ENCODE results near the gene CREBZF. TPM values are rescaled to one million over a fixed set of nuclear protein-coding genes. Genes with fewer than 3 reads are reported as not detected.

The CREBZF gene
- total RNA-seq, 1 donor from 2014 or later: 12.9 TPM

- Histone ChIP-seq H3K27ac (replicated peaks) (no peak overlapping the region), H3K4me1 (no peaks in the 10 kb centered on the region), H3K9me3 (replicated peaks) (no peaks in the 10 kb centered on the region), H3K4me3 (no peak overlapping the region), H3K27me3 (ENCODE audit: low read depth) (no peaks in the 10 kb centered on the region), H3K36me3 (no peaks in the 10 kb centered on the region)
- intact Hi-C loops (cut with micrococcal nuclease): loop anchor here (10.0 kb wide), 1 partner anchor 120 kb away; the partner anchor contains the start of gene SYTL2
- TF ChIP-seq, protein P1, sequence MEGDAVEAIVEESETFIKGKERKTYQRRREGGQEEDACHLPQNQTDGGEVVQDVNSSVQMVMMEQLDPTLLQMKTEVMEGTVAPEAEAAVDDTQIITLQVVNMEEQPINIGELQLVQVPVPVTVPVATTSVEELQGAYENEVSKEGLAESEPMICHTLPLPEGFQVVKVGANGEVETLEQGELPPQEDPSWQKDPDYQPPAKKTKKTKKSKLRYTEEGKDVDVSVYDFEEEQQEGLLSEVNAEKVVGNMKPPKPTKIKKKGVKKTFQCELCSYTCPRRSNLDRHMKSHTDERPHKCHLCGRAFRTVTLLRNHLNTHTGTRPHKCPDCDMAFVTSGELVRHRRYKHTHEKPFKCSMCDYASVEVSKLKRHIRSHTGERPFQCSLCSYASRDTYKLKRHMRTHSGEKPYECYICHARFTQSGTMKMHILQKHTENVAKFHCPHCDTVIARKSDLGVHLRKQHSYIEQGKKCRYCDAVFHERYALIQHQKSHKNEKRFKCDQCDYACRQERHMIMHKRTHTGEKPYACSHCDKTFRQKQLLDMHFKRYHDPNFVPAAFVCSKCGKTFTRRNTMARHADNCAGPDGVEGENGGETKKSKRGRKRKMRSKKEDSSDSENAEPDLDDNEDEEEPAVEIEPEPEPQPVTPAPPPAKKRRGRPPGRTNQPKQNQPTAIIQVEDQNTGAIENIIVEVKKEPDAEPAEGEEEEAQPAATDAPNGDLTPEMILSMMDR (IDR thresholded peaks at IDR 0.05; ENCODE audit: borderline replicate concordance): peak; percentile 65
- DNase-seq: no peak
Measured at GRCh38 chr11:85694385-85694980, 29.6 kb upstream of the CREBZF start.

GRCh38 chr11:85685820-85686459 is 21.0 kb upstream of the CREBZF start, which contains the start of gene CCDC89:
Gene CCDC89, minus strand, starts transcription at chr11:85686195. Its CDS starts 65 bp downstream, at chr11:85686130.
- intact Hi-C loops (cut with micrococcal nuclease): no loop called here
- TF ChIP-seq, protein P1 (IDR thresholded peaks at IDR 0.05; ENCODE audit: borderline replicate concordance): no peak
- H3K36me3 ChIP-seq: no peaks in the 10 kb centered on the region

DNA sequence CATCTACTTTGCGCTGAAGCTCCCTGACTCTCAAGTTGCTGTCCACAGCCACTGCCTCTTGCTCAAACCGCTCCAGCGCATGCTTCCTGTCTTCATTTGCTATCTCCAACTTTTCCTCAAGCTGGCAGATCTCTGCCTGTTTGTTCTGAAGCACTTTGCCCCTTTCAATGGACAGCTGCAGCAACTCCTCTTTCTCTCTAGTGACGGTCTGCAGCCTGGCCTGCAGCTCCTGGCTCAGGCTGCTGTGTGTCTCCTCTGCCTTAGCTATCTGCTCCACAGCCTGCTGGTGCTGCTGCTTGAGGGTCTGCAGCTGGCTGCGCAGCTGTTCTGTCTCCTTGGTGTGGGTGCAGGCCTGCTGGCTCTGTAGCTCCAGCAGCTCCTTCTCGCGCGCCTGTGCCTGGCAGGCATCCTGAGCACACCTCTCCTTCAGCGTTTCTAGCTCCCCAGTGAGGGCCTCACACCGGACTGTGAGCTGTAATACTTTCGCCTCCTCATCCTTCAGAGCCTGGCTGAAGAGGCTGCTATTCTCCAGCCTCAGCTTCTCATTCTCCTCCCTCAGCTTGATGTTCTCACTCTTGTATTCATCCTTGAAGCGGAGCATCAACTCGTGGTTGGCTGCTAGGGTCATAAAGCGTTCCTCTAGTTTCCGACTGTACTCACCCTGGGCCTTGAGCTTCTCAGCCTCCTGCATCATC is 20.3 kb upstream of the CREBZF start:
- H3K36me3 ChIP-seq: no peaks in the 10 kb centered on the region
- peak overlapping the region; percentile 61 for H3K4me3 ChIP-seq
- H3K4me1 ChIP-seq: peaks cover 49% of the 10 kb centered on the region
- H3K27me3 ChIP-seq (ENCODE audit: low read depth): no peaks in the 10 kb centered on the region
- intact Hi-C loops (cut with micrococcal nuclease): no loop called here
- no peaks in the 10 kb centered on the region for H3K9me3 ChIP-seq (replicated peaks)
- H3K27ac ChIP-seq (replicated peaks): peak overlapping the region; percentile 87
- DNase-seq: no peak
- TF ChIP-seq, protein P1 (IDR thresholded peaks at IDR 0.05; ENCODE audit: borderline replicate concordance): no peak

More at GRCh38 chr11:85685820-85686459, 21.0 kb upstream of the CREBZF start, which contains the start of gene CCDC89:
- H3K4me1 ChIP-seq: peaks cover 49% of the 10 kb centered on the region
- H3K9me3 ChIP-seq (replicated peaks): no peaks in the 10 kb centered on the region
- H3K27me3 ChIP-seq (ENCODE audit: low read depth): no peaks in the 10 kb centered on the region
- peak within 1 kb of the TSS; percentile 61 for H3K4me3 ChIP-seq
- DNase-seq: peak; percentile 77
- H3K27ac ChIP-seq (replicated peaks): peak within 1 kb of the TSS; percentile 87

DNA sequence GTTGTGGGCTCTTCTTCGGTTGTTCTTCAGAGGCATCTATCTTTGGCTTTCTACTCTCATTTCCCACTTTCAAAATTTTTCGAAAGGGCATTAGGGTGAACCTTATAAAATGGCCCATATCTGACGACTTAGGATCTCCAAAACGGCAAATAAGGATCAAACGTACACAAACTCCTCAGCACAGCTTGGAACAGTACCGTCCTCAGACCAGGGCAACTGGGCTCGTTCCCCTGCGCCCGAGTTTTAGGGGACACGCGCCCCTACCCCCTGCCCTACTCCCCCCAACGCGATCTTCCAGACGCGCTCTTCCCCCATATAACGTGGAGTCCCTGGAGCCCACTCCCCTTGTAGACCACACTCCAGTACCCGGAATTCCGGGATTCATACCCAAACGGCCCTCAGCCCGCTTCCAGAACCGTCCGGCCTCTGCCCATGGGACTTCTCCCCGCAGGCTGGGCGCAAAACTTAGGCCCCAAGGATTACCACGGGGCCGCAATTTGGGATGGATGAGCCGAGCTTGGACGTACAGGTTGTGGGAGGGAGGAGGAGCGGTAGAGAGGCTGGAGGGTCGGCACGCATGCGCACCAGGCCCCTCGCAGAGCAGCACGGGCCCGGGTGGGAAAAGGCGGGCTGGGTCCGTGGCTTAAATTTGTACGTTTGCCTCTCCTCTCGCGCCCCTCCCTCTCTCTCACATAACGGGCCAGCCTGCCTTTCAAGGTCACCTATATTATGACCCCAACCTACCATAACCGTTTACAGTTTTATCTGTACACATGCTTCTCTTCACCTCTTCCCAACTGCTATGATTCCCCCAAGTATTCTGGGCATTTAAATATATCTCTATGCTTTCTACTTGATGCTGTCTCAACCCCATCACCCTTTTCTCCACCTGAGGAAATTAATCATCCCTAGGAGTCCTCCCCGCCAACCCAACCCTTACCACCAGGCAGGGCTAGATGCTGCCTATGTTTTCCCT is 17.7 kb upstream of the CREBZF start:
- no peaks in the 10 kb centered on the region for H3K27me3 ChIP-seq (ENCODE audit: low read depth)
- no peaks in the 10 kb centered on the region for H3K36me3 ChIP-seq
- peak overlapping the region; percentile 50 for H3K27ac ChIP-seq (replicated peaks)
- DNase-seq: peak; percentile 81
- peaks cover 49% of the 10 kb centered on the region for H3K4me1 ChIP-seq
- H3K9me3 ChIP-seq (replicated peaks): no peaks in the 10 kb centered on the region
- TF ChIP-seq, protein P1 (IDR thresholded peaks at IDR 0.05; ENCODE audit: borderline replicate concordance): no peak
- intact Hi-C loops (cut with micrococcal nuclease): no loop called here
- peak overlapping the region; percentile 76 for H3K4me3 ChIP-seq

GRCh38 chr11:85680897-85681296 is 16.0 kb upstream of the CREBZF start:
- Histone ChIP-seq H3K27me3 (ENCODE audit: low read depth) (no peaks in the 10 kb centered on the region), H3K27ac (replicated peaks) (no peak overlapping the region), H3K36me3 (no peaks in the 10 kb centered on the region), H3K9me3 (replicated peaks) (no peaks in the 10 kb centered on the region), H3K4me1 (peaks cover 39% of the 10 kb centered on the region), H3K4me3 (no peak overlapping the region)
- intact Hi-C loops (cut with micrococcal nuclease): no loop called here
- TF ChIP-seq, protein P1 (IDR thresholded peaks at IDR 0.05; ENCODE audit: borderline replicate concordance): no peak
- no peak for DNase-seq
